DND-41 (cell line): ENCODE results near the gene SMYD1.
A peak's percentile ranks its signal among the peaks of the same experiment; 100 is the strongest.

Source experiments
- ATAC-seq: fragments of 200-7000 bp; cut with Tn5 transposase; 3 replicates; pipeline ENCODE4 v1.9.1; 2021; ENCODE audit warnings: low read depth; ENCODE audit not compliant: insufficient read depth
- DNase-seq: peaks from one replicate; pipeline ENCODE4 v3.0.0-alpha.2; 2020
- H2AFZ ChIP-seq: 2 replicates; pipeline ENCODE4 v1.6.0; 2012; ENCODE audit warnings: low read depth, low read length
- H3K27ac ChIP-seq: 2 replicates; pipeline ENCODE4 v1.5.1; 2012; ENCODE audit warnings: low read length, inconsistent platforms
- H3K27me3 ChIP-seq: fragments of 200-600 bp; sonication (generic); 2 replicates; pipeline ENCODE4 v1.6.0; 2012; ENCODE audit warnings: low read length, mild to moderate bottlenecking, inconsistent platforms; ENCODE audit not compliant: insufficient read depth, poor library complexity
- H3K36me3 ChIP-seq: 2 replicates; pipeline ENCODE4 v1.5.1; 2012; ENCODE audit warnings: low read length, inconsistent platforms; ENCODE audit not compliant: insufficient read depth
- H3K4me1 ChIP-seq: 2 replicates; pipeline ENCODE4 v1.5.1; 2012; ENCODE audit warnings: mild to moderate bottlenecking, low read length; ENCODE audit not compliant: insufficient read depth
- H3K4me2 ChIP-seq: 2 replicates; pipeline ENCODE4 v1.6.0; 2012; ENCODE audit warnings: mild to moderate bottlenecking, moderate library complexity, low read length, inconsistent platforms; ENCODE audit not compliant: insufficient read depth
- H3K4me3 ChIP-seq, 2 experiments: fragments of 200-600 bp in 1 of 2; shearing (Covaris generic) in 1 of 2; 2 replicates each; pipeline ENCODE4 v1.5.1; 2012 to 2016; ENCODE audit warnings: inconsistent platforms in 2 of 2, low read length in 2 of 2, mild to moderate bottlenecking in 2 of 2, low read depth in 1 of 2, moderate library complexity in 1 of 2
- H3K79me2 ChIP-seq: 2 replicates; pipeline ENCODE4 v1.6.0; 2012; ENCODE audit warnings: low read length, inconsistent platforms; ENCODE audit not compliant: insufficient read depth
- H3K9ac ChIP-seq: 2 replicates; pipeline ENCODE4 v1.6.0; 2012; ENCODE audit warnings: low read depth, mild to moderate bottlenecking, inconsistent platforms, low read length, moderate library complexity
- H3K9me3 ChIP-seq: 2 replicates; pipeline ENCODE4 v1.5.1; 2012; ENCODE audit warnings: low read length, moderate library complexity, mild to moderate bottlenecking, inconsistent platforms; ENCODE audit not compliant: insufficient read depth, severe bottlenecking
- H4K20me1 ChIP-seq: 2 replicates; pipeline ENCODE4 v1.6.0; 2012; ENCODE audit warnings: low read length; ENCODE audit not compliant: insufficient read depth
- EZH2 ChIP-seq: IDR thresholded peaks from 3 replicates; pipeline ENCODE4 v1.6.1; 2012; ENCODE audit warnings: borderline replicate concordance, low read depth, mild to moderate bottlenecking, moderate library complexity, low read length, inconsistent platforms; ENCODE audit not compliant: severe bottlenecking
- TF ChIP-seq, protein P1 (sequence below): IDR thresholded peaks from 2 replicates; pipeline ENCODE4 v1.5.1; 2012; ENCODE audit warnings: borderline replicate concordance, low read length, moderate library complexity, mild to moderate bottlenecking; ENCODE audit not compliant: poor library complexity, severe bottlenecking; ENCODE audit errors: extremely low read depth

The SMYD1 gene

DNA sequence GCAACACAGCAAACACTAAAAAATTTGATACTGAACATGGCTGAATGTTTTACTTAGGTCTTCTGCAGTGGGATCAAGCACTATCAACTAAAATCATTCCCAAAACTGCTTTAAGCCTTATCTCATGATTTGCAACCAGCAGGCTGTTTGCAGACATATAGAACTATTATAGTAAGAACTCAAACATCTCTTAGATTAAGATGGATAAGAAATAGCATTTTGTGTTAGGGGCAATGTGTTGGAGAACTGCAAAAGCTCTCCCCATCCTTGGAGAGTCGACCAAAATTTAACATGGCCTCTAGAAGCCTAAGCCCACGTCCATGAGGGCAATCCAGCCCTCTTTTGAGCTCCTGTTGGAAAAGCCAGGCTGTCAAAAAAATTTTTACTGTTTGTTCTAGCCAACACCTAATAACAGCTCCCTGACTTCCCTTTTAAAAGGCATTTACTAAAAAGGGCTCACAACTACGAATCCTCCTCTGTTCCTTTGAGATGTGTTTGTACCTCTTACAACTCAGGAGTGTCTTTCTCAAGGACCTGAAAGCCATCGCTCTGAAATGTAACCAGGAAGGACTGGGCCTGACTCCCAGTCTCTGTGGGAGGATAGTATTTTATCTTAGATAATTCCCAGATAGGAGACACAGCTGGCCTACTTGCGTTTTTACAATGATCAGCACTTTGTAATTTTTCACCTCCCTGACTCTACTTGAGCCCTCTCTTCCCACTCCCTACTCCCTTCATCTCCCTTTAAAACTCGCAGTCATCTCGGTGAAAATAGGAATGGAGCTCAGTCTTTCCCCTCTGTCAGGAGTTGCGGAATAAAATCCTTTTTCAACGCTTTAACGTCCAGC, 13.5 kb upstream of the SMYD1 start:
- H2AFZ ChIP-seq, result no peak overlapping the region

DNA sequence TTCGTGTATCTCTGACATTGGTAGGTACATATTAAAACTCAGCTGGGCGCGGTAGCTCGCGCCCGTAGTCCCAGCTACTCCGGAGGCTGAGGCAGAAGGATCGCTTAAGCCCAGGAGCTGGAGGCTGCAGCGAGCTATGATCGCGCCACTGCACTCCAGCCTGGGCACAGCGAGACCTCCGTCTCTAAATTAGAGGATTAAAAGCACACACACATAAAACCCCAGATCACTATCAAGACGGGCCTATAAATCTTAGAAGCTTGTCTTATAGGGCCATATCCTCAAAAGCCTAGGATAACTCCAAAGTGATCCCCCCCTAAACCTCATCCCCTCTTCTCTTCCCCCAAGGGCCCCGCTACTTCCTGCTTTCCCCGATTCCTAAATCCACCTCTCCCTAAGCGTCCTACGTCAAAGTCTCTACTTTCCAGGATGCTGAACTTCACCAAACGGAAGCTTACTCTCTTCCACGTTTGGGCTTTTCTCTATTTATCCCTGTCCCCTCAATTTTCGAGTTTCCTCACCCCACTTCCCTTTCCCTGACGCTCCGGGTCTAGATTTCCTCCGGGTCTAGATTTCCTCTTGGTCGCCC, 12.7 kb upstream of the SMYD1 start:
- Histone ChIP-seq H3K27ac (peak overlapping the region; percentile 85), H3K4me3 (peak overlapping the region; percentile 79 to 95), H3K36me3 (peaks cover 11% of the 10 kb centered on the region), H3K9me3 (no peaks in the 10 kb centered on the region), H4K20me1 (0 out of 2 replicates have a peak, but pooled peaks cover 4% of the 10 kb centered on the region), H3K27me3 (no peaks in the 10 kb centered on the region), H3K9ac (peak overlapping the region; percentile 99), H2AFZ (peak overlapping the region; percentile 70), H3K4me2 (peak overlapping the region; percentile 84), H3K4me1 (peaks cover 31% of the 10 kb centered on the region), H3K79me2 (peaks cover 32% of the 10 kb centered on the region)
- peak; percentile 15 for DNase-seq
- TF ChIP-seq, protein P1, sequence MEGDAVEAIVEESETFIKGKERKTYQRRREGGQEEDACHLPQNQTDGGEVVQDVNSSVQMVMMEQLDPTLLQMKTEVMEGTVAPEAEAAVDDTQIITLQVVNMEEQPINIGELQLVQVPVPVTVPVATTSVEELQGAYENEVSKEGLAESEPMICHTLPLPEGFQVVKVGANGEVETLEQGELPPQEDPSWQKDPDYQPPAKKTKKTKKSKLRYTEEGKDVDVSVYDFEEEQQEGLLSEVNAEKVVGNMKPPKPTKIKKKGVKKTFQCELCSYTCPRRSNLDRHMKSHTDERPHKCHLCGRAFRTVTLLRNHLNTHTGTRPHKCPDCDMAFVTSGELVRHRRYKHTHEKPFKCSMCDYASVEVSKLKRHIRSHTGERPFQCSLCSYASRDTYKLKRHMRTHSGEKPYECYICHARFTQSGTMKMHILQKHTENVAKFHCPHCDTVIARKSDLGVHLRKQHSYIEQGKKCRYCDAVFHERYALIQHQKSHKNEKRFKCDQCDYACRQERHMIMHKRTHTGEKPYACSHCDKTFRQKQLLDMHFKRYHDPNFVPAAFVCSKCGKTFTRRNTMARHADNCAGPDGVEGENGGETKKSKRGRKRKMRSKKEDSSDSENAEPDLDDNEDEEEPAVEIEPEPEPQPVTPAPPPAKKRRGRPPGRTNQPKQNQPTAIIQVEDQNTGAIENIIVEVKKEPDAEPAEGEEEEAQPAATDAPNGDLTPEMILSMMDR, result no peak
- TF ChIP-seq EZH2, result no peak
- no peak for ATAC-seq

More for the DNA sequence above, 13.5 kb upstream of the SMYD1 start:
- H3K27me3 ChIP-seq, result no peaks in the 10 kb centered on the region
- H3K9me3 ChIP-seq, result no peaks in the 10 kb centered on the region
- peaks cover 32% of the 10 kb centered on the region for H3K79me2 ChIP-seq
- peaks cover 11% of the 10 kb centered on the region for H3K36me3 ChIP-seq
- TF ChIP-seq EZH2, result no peak
- TF ChIP-seq, protein P1, result no peak
- H4K20me1 ChIP-seq, result 0 out of 2 replicates have a peak, but pooled peaks cover 4% of the 10 kb centered on the region
- H3K4me3 ChIP-seq, result peak overlapping the region; percentile 79 to 95
- peak overlapping the region; percentile 99 for H3K9ac ChIP-seq
- no peak for DNase-seq
- H3K4me2 ChIP-seq, result peak overlapping the region; percentile 84
- no peak for ATAC-seq
- peaks cover 31% of the 10 kb centered on the region for H3K4me1 ChIP-seq
- H3K27ac ChIP-seq, result peak overlapping the region; percentile 85

DNA sequence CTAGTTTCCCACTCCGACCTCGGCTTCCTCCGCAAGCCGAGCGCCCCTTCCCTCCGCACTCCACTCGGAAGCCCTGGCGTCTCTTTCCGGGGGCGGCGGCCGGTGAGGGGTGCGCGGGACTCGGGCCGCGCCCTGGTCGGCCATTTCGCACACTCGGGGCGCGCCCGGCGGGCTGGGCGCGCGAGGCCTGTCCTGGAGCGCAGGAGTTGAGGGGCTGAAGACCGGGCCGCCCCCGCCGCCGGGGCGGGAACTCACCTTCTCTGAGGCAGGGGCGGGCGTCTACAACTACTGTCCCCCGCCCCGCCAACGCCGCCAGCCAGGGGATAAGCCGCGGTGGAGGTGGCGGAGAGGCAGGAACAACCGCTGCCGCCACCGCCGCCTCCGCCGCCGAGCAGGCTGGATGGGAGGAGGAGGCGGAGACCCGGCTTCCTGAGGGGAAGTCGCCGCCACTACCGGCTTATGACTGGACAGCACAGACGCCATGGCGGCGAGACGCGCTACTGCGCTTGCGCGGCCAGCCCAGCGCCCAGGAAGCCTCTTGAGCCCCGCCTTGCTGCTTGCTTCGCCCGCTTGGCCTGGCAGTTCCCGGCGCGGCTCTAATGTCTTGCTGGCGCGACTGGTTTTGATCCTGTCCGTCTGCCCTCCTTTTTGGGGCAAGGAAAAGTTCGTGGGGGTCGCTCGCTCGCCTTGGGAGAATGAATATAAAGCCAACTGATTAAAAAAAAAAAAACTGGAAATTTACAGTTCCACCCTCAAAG, 12.1 kb upstream of the SMYD1 start, which contains the start of gene KRCC1:
TSS of gene KRCC1 (minus strand) at position 413 of the 758 bp plus-strand sequence. CDS start 27,220 bp downstream, outside the sequence.
- peak within 1 kb of the TSS; percentile 84 for H3K4me2 ChIP-seq
- H3K27me3 ChIP-seq, result no peaks in the 10 kb centered on the region
- H3K36me3 ChIP-seq, result peaks cover 11% of the 10 kb centered on the region
- H4K20me1 ChIP-seq, result 0 out of 2 replicates have a peak, but pooled peaks cover 4% of the 10 kb centered on the region
- H3K27ac ChIP-seq, result peak within 1 kb of the TSS; percentile 85
- peaks cover 31% of the 10 kb centered on the region for H3K4me1 ChIP-seq
- peak; percentile 94 for ATAC-seq
- TF ChIP-seq, protein P1, result no peak
- H3K9ac ChIP-seq, result peak within 1 kb of the TSS; percentile 99
- H2AFZ ChIP-seq, result peak within 1 kb of the TSS; percentile 70
- peak within 1 kb of the TSS; percentile 79 to 95 for H3K4me3 ChIP-seq
- H3K9me3 ChIP-seq, result no peaks in the 10 kb centered on the region
- peak; percentile 96 for DNase-seq
- peaks cover 32% of the 10 kb centered on the region for H3K79me2 ChIP-seq
